SK-N-SH (cell line): Measurements from ENCODE around the gene RMDN2. TPM values are rescaled to one million over a fixed set of nuclear protein-coding genes. Genes with fewer than 3 reads are reported as not detected.

Experiments
- CTCF ChIA-PET: fragments of 300-600, 350-600 bp; formaldehyde crosslinking; extraction: SDS; loops from one replicate; lab custom pipeline; 2021; lab: Yijun Ruan, JAX
- POLR2A ChIA-PET: fragments of 350-600 bp; sonication (Branson Sonifier 250); formaldehyde crosslinking; extraction: SDS; loops from one replicate; lab custom pipeline; 2020; ENCODE audit warnings: antibody characterized with exemption, inconsistent platforms; lab: Yijun Ruan, JAX
- DNase-seq: peaks from one replicate; pipeline ENCODE4 v3.0.0; 2012
- H2AFZ ChIP-seq: fragments of 200-600 bp; sonication (generic); 2 replicates; pipeline ENCODE4 v1.8.1; 2016; ENCODE audit warnings: antibody characterized with exemption, mild to moderate bottlenecking, low read depth
- H3F3A ChIP-seq: fragments of 200-600 bp; sonication (generic); replicated peaks from 2 replicates; pipeline ENCODE3; 2016; ENCODE audit warnings: antibody characterized with exemption, mild to moderate bottlenecking; ENCODE audit not compliant: insufficient read depth
- H3K27ac ChIP-seq, 2 experiments: fragments of 200-500 bp in 1 of 2; fragments of 200-600 bp in 1 of 2; sonication (Bioruptor generic) in 1 of 2; sonication (generic), shearing (Covaris generic) in 1 of 2; 2 replicates each; pipeline versions ENCODE4 v1.5.1 to v1.6.1; 2014 to 2016; ENCODE audit warnings: low read depth in 2 of 2, inconsistent platforms in 1 of 2, low read length in 1 of 2, mild to moderate bottlenecking in 1 of 2, mixed read lengths in 1 of 2
- H3K27me3 ChIP-seq: fragments of 200-600 bp; sonication (generic), shearing (Covaris generic); 2 replicates; pipeline ENCODE4 v1.6.1; 2016; ENCODE audit warnings: mixed run types; ENCODE audit not compliant: insufficient read depth
- H3K36me3 ChIP-seq, 2 experiments: fragments of 200-500 bp in 1 of 2; fragments of 200-600 bp in 1 of 2; sonication (Bioruptor generic) in 1 of 2; sonication (generic) in 1 of 2; replicated peaks in 1 of 2; 2 replicates each; pipeline versions ENCODE3 to v1.5.1; 2014 to 2016; ENCODE audit warnings: low read length in 1 of 2, mild to moderate bottlenecking in 1 of 2; ENCODE audit not compliant: insufficient read depth in 2 of 2, control insufficient read depth in 1 of 2
- H3K4me1 ChIP-seq, 2 experiments: fragments of 200-500 bp in 1 of 2; fragments of 200-600 bp in 1 of 2; sonication (Bioruptor generic) in 1 of 2; sonication (generic), shearing (Covaris generic) in 1 of 2; 2 replicates each; pipeline versions ENCODE4 v1.5.1 to v1.6.1; 2014 to 2016; ENCODE audit warnings: low read depth in 1 of 2, low read length in 1 of 2, mixed run types in 1 of 2; ENCODE audit not compliant: insufficient read depth in 2 of 2, control insufficient read depth in 1 of 2
- H3K4me2 ChIP-seq: fragments of 200-600 bp; sonication (generic), shearing (Covaris generic); 2 replicates; pipeline ENCODE4 v1.6.1; 2017; ENCODE audit warnings: mixed run types
- H3K4me3 ChIP-seq, 2 experiments: fragments of 200-500 bp in 1 of 2; fragments of 200-600 bp in 1 of 2; sonication (Bioruptor generic) in 1 of 2; sonication (generic), shearing (Covaris generic) in 1 of 2; 2 replicates each; pipeline versions ENCODE4 v1.5.1 to v1.8.1; 2014 to 2016; ENCODE audit warnings: low read depth in 2 of 2, inconsistent platforms in 1 of 2, low read length in 1 of 2, mild to moderate bottlenecking in 1 of 2, mixed read lengths in 1 of 2, moderate library complexity in 1 of 2
- H3K79me2 ChIP-seq: fragments of 200-600 bp; sonication (generic); 2 replicates; pipeline ENCODE4 v1.8.1; 2017; ENCODE audit warnings: mild to moderate bottlenecking; ENCODE audit not compliant: insufficient read depth
- H3K9ac ChIP-seq: fragments of 200-600 bp; sonication (generic); 2 replicates; pipeline ENCODE4 v1.6.1; 2017; ENCODE audit warnings: mixed run types
- H3K9me2 ChIP-seq: fragments of 200-600 bp; sonication (generic); 2 replicates; pipeline ENCODE4 v1.6.1; 2017; ENCODE audit warnings: mixed run types
- H3K9me3 ChIP-seq: fragments of 200-600 bp; sonication (generic); 2 replicates; pipeline ENCODE4 v1.6.1; 2017; ENCODE audit warnings: mixed run types, mild to moderate bottlenecking, moderate library complexity
- H4K20me1 ChIP-seq: fragments of 200-600 bp; sonication (generic); 2 replicates; pipeline ENCODE4 v1.6.1; 2017; ENCODE audit warnings: mild to moderate bottlenecking, mixed run types; ENCODE audit not compliant: insufficient read depth
- FOXJ3 ChIP-seq: sonication (generic); formaldehyde crosslinking; IDR thresholded peaks from 2 replicates; pipeline ENCODE4 v1.5.1; 2020; ENCODE audit warnings: mild to moderate bottlenecking, missing genetic modification reagents
- MXI1 ChIP-seq: IDR thresholded peaks from 2 replicates; pipeline ENCODE4 v1.6.1; 2012; ENCODE audit warnings: mild to moderate bottlenecking, low read depth, low read length, improper control_type of control experiment
- RAD21 ChIP-seq: IDR thresholded peaks from 2 replicates; pipeline ENCODE4 v1.6.1; 2012; ENCODE audit warnings: mild to moderate bottlenecking, low read length
- REST ChIP-seq: IDR thresholded peaks from 2 replicates; pipeline ENCODE4 v1.6.1; 2012; ENCODE audit warnings: mild to moderate bottlenecking, low read depth, low read length, moderate library complexity
- SIN3A ChIP-seq: IDR thresholded peaks from 2 replicates; pipeline ENCODE4 v1.6.1; 2012; ENCODE audit warnings: low read depth, mild to moderate bottlenecking, low read length, moderate library complexity, borderline replicate concordance
- SMC3 ChIP-seq: IDR thresholded peaks from 2 replicates; pipeline ENCODE4 v1.6.1; 2012; ENCODE audit warnings: low read depth, low read length, improper control_type of control experiment
- ZBTB33 ChIP-seq: IDR thresholded peaks from 2 replicates; pipeline ENCODE4 v1.4.0; 2012; ENCODE audit warnings: low read depth, borderline replicate concordance
- WGBS: methylation state at CpG from one replicate; pipeline ENCODE4 v1.1.6; 2017; ENCODE audit warnings: low lambda C conversion rate; 5-methylcytosine and 5-hydroxymethylcytosine counted together
- polyA plus RNA-seq, 3 experiments: library from polyadenylated mRNA; depleted of rRNA; stranded (reverse); fragments of >200 nt; gene quantifications; 2 replicates each; pipeline ENCODE4 v1.2.3, GENCODE V29; 2012
- TF ChIP-seq, protein P1 (sequence below): fragments of 150-350 bp; IDR thresholded peaks from 2 replicates; pipeline ENCODE4 v1.6.1; 2016; ENCODE audit warnings: mild to moderate bottlenecking, low read depth, low read length
- TF ChIP-seq, protein P2 (sequence below): IDR thresholded peaks from 2 replicates; pipeline ENCODE4 v1.4.0; 2012; ENCODE audit warnings: low read depth, borderline replicate concordance

Gene RMDN2
- polyA plus RNA-seq, 1 of the 3 experiments (the other 2 are of a cell fraction): 7.3 TPM

GRCh38 chr2:37917281-37918228 lies 7.5 kb upstream of the RMDN2 start:
- no peak for DNase-seq
- H3K79me2 ChIP-seq: no peaks in the 10 kb centered on the region
- peaks cover 32% of the 10 kb centered on the region for H3F3A ChIP-seq
- no peaks in the 10 kb centered on the region for H3K9me3 ChIP-seq
- no peaks in the 10 kb centered on the region for H3K36me3 ChIP-seq
- peaks cover 9 to 14% of the 10 kb centered on the region in 2 experiments; a peak in 3 of 4 replicates for H3K4me1 ChIP-seq
- H3K27ac ChIP-seq: peak overlapping the region; percentile 85 to 87
- WGBS: 94% methylated on average over 9 of the region's 9 CpGs
- H3K9ac ChIP-seq: peak overlapping the region; percentile 1; the same call in 1 of the 2 replicates
- ChIA-PET CTCF (no interaction called here), POLR2A (no interaction called here)
- TF ChIP-seq, protein P1, sequence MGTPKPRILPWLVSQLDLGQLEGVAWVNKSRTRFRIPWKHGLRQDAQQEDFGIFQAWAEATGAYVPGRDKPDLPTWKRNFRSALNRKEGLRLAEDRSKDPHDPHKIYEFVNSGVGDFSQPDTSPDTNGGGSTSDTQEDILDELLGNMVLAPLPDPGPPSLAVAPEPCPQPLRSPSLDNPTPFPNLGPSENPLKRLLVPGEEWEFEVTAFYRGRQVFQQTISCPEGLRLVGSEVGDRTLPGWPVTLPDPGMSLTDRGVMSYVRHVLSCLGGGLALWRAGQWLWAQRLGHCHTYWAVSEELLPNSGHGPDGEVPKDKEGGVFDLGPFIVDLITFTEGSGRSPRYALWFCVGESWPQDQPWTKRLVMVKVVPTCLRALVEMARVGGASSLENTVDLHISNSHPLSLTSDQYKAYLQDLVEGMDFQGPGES: no peak
- TF ChIP-seq MXI1 (no peak), SIN3A (no peak), ZBTB33 (no peak)
- TF ChIP-seq, protein P2, sequence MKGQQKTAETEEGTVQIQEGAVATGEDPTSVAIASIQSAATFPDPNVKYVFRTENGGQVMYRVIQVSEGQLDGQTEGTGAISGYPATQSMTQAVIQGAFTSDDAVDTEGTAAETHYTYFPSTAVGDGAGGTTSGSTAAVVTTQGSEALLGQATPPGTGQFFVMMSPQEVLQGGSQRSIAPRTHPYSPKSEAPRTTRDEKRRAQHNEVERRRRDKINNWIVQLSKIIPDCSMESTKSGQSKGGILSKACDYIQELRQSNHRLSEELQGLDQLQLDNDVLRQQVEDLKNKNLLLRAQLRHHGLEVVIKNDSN: 0 out of 2 replicates have a peak, but pooled peaks have one; percentile 1
- H4K20me1 ChIP-seq: no peaks in the 10 kb centered on the region
- no peak overlapping the region for H2AFZ ChIP-seq
- peak overlapping the region; percentile 41 for H3K4me2 ChIP-seq
- H3K4me3 ChIP-seq: no peak overlapping the region
- H3K9me2 ChIP-seq: no peaks in the 10 kb centered on the region
- H3K27me3 ChIP-seq: no peaks in the 10 kb centered on the region

GRCh38 chr2:37918742-37919186 lies 6.3 kb upstream of the RMDN2 start:
- TF ChIP-seq FOXJ3 (CRISPR knock-in tag) (no peak), MXI1 (no peak), ZBTB33 (no peak), SMC3 (no peak), RAD21 (no peak), REST (no peak)
- TF ChIP-seq, protein P1: no peak
- TF ChIP-seq, protein P2: no peak
- ChIA-PET POLR2A (no interaction called here), CTCF (no interaction called here)
- Histone ChIP-seq H3K9me2 (no peaks in the 10 kb centered on the region), H3K27me3 (no peaks in the 10 kb centered on the region), H2AFZ (no peak overlapping the region), H3K4me2 (no peak overlapping the region), H3K36me3 (no peaks in the 10 kb centered on the region), H3K27ac (peak overlapping the region in 1 of 2 experiments; percentile 85; a peak in 1 of 4 replicates), H3K79me2 (no peaks in the 10 kb centered on the region), H3F3A (peaks cover 32% of the 10 kb centered on the region), H3K4me3 (no peak overlapping the region), H3K4me1 (peaks cover 9 to 14% of the 10 kb centered on the region in 2 experiments; a peak in 3 of 4 replicates), H3K9me3 (no peaks in the 10 kb centered on the region), H3K9ac (no peak overlapping the region), H4K20me1 (no peaks in the 10 kb centered on the region)
- no peak for DNase-seq
